HuH-7 (cell line): ENCODE results near the gene INPP5A.

Experiments used
- DNase-seq: peaks from one replicate; pipeline ENCODE4 v3.0.0; 2011; ENCODE audit warnings: low spot score

The INPP5A gene

DNA sequence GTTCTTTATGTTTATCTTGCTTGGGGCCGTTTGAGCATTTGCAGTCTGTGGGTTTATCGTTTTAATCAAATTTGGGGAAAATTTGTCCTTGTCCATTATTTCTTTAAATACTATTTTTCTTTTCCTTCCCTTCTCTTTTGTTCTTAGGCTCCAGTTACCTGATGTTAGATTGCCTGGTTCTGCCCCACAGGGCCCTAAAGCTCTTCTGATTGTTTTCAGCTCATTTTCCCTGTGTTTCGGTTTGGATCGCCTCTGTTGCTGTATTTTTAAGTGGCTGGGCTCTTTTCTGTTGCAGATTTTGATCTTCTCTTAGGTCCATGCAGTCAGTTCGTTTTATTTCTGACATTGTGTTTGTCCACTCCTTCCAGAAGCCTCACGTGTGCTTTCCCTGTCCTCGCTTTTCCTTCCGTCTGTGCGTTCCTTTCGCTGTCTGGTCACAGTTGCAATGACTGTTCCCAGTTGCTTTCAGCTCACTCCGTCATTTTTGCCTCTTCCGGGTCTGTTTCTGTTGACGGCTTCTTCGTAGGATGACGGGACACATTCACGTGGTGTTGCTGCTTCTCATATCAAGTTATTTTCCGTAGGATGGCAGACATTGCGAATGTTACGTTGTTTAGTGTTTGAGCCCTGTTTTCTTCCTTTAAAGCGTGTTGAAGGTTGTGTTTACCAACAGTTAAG lies 111.4 kb downstream of the INPP5A start:
- no peak for DNase-seq

DNA sequence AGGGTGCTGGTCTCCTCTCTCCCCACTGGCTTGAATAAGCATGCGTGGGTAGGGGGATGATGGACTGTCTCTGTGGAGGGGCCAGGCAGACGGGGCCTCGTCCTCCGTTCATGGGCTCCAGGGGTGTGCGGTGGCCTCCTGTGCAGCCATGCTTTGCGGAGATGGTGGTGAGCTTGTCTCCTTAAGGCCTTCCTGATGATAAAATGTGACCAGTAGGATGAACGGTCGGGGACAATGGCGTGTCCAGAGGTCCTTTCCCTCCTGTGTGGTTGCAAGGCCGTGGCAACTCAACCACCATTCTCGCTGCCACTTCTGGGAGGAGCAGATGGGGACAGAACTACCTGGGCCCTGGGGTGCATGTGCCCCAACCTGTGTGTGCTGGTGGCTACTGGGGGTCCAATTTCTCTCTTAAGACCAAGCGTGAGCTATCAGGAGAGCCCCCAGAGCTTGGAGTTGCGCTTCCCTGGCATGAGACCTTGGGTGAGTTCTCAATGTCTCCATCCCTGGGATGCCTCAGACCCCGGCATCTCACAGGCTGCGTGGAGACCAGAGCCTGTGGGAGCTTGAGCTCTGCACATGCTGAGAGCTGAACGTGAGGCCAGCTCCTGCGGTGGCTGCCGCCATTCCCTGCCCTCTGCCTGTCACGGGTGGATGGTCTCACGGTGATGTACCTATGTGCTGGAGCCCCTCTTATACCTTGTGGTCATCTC lies 112.2 kb downstream of the INPP5A start:
- DNase-seq: no peak

DNA sequence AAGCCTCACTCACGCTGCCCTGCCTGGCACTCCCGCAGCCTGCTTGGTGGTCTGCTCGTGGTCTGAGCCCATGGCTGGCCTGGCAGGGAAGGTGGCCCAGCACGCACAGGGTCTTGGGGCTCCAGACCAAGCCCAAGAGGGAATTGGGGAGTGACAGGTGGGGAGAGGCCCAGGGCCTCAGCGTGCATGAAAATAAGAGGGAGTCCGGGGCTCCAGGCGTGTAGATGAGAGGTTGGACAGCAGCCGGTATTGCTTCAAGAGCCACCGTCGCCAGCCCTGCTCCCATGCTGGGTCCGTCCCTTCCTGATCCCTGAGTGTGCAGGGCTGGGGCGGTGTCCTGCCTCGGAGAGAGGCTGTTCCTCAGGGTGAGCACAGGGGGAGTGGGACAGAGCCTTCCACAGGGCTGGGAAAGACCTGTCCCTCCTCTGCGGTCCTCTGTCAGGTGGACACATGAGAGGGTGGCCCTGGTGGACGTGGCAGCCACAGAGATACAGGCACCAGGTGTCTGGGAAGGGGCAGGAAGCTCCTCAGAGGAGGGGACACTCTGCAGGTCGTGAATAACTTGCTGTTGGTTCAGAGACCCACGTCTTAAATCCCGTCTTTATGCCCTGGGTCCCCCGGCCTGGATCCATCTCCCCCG lies 113.1 kb downstream of the INPP5A start:
- DNase-seq: no peak

DNA sequence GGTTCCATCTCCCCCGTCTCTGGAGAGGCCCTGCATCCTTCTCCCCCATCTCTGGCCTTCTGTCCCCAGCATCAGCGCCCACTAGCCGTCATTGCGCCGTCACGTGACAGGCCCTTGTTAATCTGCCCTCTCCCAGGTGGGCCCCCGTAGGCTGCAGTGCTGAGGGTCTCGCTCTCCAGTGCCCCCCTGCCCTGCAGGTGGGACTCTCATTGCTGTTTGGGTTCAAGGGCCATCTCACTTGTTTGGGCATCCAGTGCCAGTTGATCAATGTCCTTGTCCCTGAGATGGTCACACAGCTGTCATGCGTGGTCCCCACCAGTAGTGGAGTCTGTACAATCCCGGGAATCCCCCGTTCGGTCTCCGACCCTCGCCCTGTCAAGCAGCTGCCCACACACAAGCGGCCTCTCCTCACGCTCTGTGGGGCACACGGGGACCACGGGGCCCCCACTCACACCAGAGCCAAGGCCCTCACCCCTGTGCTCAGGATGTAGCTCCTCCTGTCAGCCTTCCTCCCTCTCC lies 114.0 kb downstream of the INPP5A start:
- DNase-seq: no peak

DNA sequence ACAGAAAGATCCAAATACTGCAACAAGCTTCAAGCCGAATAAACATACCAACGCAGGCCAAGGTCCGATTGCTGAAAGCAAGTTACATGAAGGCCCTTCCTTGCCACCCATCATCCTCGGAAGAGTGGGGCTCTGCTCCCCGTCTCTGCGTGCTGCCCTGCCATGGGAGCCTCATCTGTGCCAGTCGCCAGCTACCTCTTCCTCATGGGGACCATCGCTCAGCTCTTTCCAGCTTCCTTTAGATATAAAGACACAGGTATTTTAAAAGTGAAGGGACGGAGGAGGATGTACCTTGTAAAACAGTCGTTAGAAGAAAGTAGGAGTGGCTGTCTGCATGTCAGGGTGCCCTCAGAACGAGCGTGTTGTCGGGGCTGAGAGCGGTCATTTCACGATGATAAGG lies 114.9 kb downstream of the INPP5A start:
- DNase-seq: no peak

DNA sequence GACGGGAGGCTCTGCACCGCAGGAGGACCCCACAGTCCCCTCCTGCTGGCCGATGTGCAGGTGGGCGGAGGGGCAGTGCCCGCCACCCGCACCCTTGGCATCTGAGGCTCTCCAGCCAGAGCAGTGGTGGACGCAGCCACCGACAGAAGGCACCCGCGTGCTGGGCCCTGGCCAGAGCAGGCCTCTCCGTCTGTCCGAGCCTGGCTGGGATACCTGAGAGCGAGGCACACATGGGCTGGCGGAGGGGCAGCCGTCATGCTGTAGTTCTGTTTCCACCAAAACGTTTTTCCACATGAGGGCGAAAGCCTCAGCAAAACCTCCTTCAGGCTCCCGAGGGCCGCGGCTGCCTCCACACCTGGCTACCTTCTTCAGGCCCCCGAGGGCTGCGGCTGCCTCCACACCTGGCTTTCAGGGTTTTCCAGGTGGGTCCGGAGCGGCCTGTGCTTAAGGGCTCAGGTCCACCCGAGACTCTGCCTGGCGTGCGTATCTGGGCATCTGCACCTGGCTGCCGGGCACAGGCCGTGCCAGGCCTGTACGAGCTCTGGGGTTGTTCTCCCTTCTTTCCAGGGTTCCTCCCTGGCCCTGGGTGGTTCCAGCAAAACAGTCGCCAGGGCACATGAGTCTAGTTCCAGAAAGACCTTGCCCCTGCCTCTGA lies 115.5 kb downstream of the INPP5A start:
- DNase-seq: no peak

DNA sequence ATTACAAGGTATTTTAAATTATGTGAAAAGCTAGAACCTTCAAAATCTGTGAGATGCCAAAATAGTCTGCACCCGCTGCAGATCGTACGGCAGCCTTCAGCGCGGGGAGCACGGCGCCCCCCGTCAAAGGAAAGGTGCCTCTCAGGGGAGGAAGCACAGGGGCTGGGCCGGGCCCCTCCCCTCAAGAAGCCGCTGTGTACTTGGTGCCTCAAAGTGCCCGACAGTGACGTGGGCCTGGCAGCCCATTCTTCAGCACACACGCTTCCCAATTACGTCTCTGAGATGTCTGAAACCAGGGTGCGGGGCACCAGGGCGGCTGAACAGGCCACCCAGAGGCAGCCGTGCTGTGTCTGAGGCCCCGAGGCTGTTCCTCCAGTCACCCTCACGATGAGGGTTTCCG lies 116.1 kb downstream of the INPP5A start:
- no peak for DNase-seq

DNA sequence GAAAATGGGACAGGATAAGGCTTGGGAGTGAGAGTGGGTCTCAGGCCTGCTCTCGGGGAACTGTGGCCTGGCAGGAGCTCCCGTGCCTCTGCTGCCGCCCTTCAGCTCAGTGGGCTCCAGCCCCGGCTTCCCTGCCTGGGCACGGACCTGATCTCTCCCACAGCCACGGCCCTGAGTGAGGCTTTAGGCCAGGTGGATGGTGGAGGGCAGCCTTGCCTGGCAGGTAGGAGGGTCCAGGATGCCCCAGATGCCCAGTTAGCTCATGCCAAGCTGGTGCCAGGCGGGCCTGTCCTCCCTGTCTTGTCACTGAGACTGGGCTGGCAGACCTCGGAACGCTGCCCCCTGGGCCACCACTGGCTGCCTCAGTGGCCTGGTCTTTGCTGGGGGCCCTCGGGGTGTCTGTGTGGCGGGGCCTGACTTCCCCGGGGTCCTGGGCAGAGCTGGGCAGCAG lies 116.6 kb downstream of the INPP5A start:
- no peak for DNase-seq

DNA sequence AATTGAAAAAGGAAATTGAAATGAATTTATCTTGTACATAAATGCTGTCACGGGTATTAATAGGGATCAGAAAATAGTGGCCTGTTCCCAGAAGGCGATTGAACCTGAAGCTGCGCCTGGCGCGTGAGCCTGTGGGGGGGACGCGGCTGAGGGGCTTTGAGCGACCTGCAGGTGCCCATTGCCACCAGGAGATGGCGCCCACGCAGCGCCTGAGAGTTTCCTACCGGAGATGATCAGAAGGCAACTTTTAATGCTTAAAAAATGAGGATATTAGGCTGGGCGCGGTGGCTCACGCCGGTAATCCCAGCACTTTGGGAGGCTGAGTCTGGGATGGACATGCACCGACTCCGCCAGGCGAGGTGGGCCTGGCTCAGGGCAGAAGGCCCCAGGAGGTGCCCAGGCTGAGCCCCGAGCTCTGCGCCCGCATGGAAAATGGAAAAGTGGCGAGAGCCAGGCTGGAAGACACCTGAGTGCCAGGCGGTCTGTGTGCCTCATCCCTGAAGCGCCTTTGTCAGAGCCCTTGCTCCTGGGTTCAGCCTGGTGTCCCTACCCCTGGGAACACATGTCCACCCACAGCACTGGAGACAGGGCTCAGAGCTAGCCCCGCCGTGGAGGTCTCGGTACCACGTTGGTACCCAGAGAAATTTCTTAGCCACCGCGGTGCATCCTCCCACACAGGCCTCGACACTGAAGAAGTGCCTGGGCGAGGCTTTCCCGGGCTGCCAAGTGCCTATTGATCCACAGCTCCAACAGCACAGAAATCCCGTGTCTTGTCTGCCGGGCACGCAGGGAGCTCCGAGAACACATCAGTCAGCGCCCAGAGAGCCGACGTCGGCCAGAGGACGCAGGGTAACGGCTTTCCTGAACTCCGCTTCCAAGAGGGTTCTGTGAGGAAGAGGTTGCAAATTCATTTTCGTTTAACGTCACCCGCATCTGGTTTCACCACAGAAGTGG lies 117.4 kb downstream of the INPP5A start:
- peak; percentile 97 for DNase-seq

DNA sequence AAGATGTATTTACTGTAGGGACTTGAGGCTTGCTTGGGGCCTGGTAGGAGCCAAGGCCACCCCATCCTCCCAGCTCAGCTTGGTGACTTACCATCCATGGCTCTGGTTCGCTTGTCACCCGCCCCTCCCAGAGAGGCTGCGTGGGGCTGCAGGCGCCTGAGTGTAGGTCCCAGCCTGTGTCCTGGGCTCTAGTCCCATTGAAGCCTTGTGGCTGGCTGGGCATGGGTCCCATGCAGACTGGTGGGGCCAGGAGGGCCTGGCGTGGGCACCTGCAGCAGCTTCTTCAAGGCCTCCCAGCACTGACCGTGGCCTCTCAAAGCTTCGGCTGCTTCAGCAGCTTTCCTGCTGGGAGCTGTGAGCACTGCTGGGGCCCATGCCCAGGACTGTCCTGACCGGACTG lies 118.1 kb downstream of the INPP5A start:
- no peak for DNase-seq

DNA sequence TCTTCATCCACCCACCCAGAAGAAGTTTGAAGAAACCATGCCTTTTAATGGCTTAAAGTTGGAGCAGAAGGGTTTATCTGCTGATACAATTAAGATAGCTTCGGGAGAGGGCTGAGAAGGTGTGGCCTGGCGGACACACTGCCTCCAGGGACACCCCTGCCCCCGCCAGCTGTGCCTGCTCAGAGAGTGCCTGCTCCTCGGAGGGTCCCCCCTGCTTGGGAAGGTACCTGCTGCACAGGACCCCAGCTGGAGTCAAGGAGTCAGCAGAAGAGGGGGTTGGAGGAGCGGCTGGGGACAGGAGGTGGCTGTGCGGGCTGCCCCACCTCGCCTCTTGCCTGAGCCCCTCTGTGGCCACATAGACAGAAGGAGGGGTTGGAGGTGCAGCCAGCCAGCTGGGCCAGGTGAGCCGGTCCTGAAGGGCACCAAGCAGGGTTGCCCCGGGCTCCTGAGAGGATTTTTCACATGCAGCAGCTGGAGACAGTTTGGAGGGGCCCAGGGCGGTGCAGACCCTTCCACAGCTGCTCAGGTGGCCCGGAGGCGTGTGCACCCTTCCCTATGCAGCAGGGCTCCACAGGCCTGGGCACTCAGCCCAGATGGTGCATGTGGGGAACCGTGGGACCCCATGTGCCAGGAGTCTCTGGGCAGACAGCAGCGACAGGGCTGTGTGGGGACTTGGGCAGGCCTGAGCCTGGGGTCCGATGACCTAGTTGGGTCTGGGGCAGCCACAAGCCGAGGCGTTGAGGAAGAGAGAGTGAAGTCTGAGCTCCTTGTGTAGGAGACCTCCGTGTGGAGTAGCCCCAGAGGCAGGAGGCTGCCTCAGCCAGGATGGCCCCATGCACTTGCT lies 118.9 kb downstream of the INPP5A start:
- no peak for DNase-seq

DNA sequence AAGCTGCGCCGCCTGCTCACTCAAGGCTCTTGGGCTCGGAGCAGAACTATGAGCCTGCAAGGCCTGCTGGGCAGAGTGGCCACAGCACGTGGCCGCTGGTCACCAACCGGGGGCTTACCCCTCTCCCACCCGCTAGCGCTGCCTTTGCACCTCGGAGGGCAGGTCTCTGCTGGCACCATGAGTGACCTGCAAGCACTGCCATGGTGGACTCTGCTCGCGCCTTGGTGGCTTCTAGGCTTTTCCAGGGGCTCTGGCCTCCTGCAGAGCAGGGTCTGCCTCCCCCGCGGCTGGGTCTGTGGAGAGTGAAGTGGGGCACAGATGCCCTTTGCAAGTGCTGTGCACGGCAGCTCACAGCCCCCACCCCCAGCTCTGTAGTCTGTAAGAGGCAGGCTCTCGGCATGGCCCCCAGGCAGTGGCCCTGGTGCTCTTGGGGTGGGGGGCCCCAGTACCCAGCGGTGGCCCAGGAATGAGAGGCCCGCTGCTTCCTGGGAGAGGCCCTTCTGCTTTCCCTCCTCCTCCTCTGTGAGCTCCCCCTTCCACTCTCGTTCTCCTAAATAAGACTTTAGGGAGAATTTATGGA lies 119.6 kb downstream of the INPP5A start:
- no peak for DNase-seq

DNA sequence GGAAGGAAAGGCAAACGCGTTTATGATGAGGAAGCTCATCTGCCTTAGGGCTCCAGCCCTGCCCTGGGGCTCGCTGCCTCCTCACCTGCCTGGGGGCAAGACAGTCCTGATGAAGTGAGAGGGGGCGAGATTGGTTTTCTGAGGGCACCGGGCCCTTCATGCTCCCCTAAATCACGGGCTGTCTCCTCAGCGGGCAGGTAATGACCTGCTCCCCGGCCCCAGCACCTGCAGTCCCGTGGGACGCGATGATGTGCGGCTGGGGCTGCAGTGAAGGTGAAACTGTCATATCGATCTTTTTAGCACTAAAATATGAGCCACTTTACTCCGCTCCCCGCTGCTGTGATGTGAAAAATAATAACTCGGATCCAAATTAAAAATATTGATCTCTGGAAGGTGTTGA lies 120.2 kb downstream of the INPP5A start:
- DNase-seq: no peak

DNA sequence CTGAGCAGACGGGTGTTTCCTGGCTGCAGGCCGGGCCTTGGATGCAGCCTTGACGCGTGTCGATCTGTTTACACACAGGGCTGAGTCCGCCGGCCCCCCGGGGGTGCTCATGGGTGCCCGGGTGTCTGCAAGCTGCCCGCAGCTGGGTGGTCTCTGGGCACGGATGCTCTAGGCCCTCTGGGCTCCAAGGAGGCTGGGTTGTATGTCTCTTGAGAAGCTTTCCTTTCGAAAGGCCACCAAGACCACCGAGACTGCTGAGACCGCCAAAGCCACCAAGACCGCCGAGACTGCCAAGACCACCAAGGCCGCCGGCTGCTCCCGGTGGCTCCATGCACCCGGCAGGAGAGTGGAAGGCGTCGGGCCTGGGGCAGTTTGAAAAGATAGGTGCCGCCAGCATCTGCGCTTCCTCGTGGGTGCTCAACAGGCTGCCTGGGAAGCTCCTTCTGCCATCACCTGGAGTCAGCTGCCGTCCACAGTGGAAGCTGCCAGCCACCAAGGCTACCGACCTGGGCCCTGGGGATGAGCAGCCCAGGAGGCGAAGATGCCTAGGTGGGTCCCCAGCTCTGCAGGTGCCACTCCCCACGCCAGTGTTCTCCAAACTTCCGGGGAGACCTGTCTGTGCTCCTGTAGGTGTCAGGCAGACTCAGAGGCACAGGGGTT lies 121.1 kb downstream of the INPP5A start:
- no peak for DNase-seq

DNA sequence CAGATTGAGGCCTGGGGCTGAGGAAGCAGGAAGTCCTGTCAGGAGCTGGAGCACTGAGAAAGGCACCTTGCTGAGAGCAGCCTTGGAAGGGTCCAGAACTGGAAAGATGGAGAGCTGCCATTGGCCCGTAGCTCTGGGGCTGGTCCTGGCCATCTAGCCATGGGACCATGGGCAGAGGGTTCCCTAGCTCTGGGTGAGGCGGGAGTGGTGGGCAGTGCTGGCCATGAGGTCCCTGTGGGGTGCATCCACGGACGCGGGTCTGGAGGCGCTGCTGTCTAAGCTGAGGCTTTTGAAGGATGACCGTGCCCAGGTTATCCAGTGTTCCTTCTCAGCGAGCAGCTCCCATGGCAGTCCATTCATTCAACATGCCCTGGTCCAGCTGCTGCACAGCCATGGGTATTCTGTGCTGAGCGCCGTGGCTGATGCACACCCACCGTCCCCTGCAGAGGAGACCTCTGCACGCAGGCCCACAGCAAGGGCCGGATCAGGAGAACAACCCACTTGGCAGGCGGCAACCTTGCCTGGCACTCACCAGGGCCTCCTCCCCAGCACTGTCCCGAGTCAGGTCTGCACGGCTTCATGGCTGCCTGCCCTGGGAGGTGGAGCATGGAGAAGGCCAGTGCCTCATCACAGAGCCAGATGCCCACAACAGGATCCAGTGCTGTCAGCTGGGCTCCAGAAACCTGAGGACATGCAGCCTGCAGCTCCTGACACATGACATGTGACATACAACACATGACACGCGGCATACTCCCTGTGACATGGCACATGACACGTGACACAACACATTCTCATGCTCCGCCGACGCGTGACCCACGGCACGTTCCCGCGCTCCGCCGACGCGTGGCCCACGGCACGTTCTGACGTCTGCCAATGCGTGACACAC lies 121.9 kb downstream of the INPP5A start:
- DNase-seq: no peak

DNA sequence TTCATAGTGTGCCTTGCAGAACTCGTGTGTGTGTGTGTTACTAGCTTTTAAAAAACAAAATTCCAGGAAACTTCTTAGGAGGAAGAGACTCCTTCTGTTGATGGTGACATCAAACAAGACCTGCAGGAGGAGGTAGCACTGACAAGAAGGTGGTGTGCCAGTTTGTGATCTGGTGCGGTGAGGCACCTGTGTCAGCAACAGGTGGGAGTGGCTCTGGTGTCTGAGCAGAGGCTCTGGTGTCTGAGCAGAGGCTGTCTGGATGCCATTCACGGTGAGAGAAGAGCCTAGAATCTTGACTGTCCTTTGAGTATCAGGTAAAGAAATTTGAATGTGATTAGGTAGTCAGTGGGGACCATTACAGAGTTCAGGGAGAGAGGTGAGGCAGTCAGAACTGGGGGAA lies 122.8 kb downstream of the INPP5A start:
- no peak for DNase-seq

DNA sequence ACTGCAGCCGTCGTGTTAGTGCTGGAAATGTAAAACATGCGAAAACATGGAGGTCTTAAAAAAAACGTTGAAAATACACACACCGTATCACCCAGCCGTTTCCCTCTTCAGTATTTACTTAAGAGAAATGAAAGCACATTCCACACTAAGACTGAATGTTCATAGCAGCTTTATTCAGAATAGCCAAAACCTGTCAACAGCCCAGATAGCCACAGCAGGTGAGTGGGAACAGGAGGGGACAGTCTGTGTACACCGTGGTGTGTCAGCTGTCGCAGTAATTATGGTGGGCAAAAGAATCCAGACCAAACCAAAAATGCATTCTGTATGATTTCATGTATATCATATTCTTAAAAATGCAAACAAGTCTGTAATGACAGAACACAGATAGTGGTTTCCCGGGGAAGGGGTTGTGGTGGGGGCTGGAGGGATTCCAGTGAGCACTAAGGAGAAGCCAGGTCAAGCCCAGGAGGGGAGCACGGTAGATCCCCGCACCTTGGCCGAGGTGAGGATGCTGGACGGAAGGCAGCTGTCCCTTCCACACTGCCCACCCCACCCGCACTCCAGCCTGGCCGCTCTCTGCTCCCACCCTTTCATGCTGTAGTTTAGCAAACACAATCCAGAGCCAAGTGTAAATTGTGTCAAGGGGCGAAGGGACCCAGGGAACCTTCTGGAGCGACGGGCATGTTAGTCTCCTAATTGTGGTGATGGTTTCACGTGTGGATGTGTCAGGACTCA lies 124.8 kb downstream of the INPP5A start:
- DNase-seq: no peak
